Neuronal stem cell (in vitro differentiated cells): ENCODE data around the gene RPL27A.

Experiments
- DNase-seq: peaks from one replicate; pipeline ENCODE4 v3.0.0-alpha.2; 2013; ENCODE audit warnings: low spot score
- H2AFZ ChIP-seq: one replicate; pipeline ENCODE4 v1.6.1; 2013; ENCODE audit warnings: mild to moderate bottlenecking, low read length, inconsistent platforms
- H2AK5ac ChIP-seq: 2 replicates; pipeline ENCODE4 v1.6.1; 2013; ENCODE audit warnings: low read depth, mild to moderate bottlenecking, inconsistent platforms, low read length, moderate library complexity, mixed read lengths
- H2BK120ac ChIP-seq: 2 replicates; pipeline ENCODE4 v1.6.1; 2013; ENCODE audit warnings: low read depth, mild to moderate bottlenecking, inconsistent platforms, low read length, moderate library complexity, mixed read lengths
- H2BK12ac ChIP-seq: one replicate; pipeline ENCODE4 v1.6.1; 2013; ENCODE audit warnings: low read length, inconsistent platforms
- H2BK15ac ChIP-seq: 2 replicates; pipeline ENCODE4 v1.6.1; 2013; ENCODE audit warnings: mild to moderate bottlenecking, low read length, inconsistent platforms, mixed read lengths
- H2BK5ac ChIP-seq: one replicate; pipeline ENCODE4 v1.6.1; 2013; ENCODE audit warnings: inconsistent platforms, mild to moderate bottlenecking, low read length, moderate library complexity
- H3K14ac ChIP-seq: one replicate; pipeline ENCODE4 v1.6.1; 2013; ENCODE audit warnings: low read length, inconsistent platforms
- H3K18ac ChIP-seq: 2 replicates; pipeline ENCODE4 v1.6.1; 2013; ENCODE audit warnings: low read length, inconsistent platforms
- H3K23ac ChIP-seq: 2 replicates; pipeline ENCODE4 v1.6.1; 2013; ENCODE audit warnings: low read depth, mild to moderate bottlenecking, mixed read lengths, low read length, inconsistent platforms; ENCODE audit not compliant: poor library complexity
- H3K27ac ChIP-seq: replicated peaks from 3 replicates; pipeline ENCODE4 v1.5.1; 2013; ENCODE audit warnings: low read length, inconsistent platforms
- H3K27me3 ChIP-seq, 3 experiments: 2 replicates each; pipeline ENCODE4 v1.6.1; 2013; ENCODE audit warnings: low read length in 3 of 3, mild to moderate bottlenecking in 2 of 3, inconsistent platforms in 1 of 3, low read depth in 1 of 3, mixed read lengths in 1 of 3, moderate library complexity in 1 of 3; ENCODE audit not compliant: control insufficient read depth in 3 of 3, insufficient read depth in 3 of 3
- H3K36me3 ChIP-seq, 2 donors: replicated peaks in 1 of 2; 2 replicates each; pipeline ENCODE4 v1.6.1; 2013; ENCODE audit warnings: low read length in 2 of 2; ENCODE audit not compliant: control insufficient read depth in 2 of 2, insufficient read depth in 2 of 2
- H3K4ac ChIP-seq: 2 replicates; pipeline ENCODE4 v1.6.1; 2013; ENCODE audit warnings: inconsistent platforms, mild to moderate bottlenecking, low read length, moderate library complexity
- H3K4me1 ChIP-seq, 2 donors: 1 replicate in 1 of 2; 2 replicates in 1 of 2; pipeline ENCODE4 v1.6.1; 2013; ENCODE audit warnings: low read length in 2 of 2, low read depth in 1 of 2; ENCODE audit not compliant: control insufficient read depth in 2 of 2, insufficient read depth in 1 of 2
- H3K4me2 ChIP-seq: one replicate; pipeline ENCODE4 v1.6.1; 2013; ENCODE audit warnings: mild to moderate bottlenecking, low read length, inconsistent platforms; ENCODE audit not compliant: insufficient read depth, poor library complexity, severe bottlenecking
- H3K4me3 ChIP-seq, 2 donors: 2 replicates each; pipeline ENCODE4 v1.5.1; 2013; ENCODE audit warnings: low read length in 2 of 2, mild to moderate bottlenecking in 2 of 2, inconsistent platforms in 1 of 2, moderate library complexity in 1 of 2
- H3K79me1 ChIP-seq: one replicate; pipeline ENCODE4 v1.6.1; 2013; ENCODE audit warnings: low read depth, mild to moderate bottlenecking, inconsistent platforms, low read length, moderate library complexity
- H3K9ac ChIP-seq: one replicate; pipeline ENCODE4 v1.6.1; 2013; ENCODE audit warnings: mild to moderate bottlenecking, low read depth, low read length, inconsistent platforms; ENCODE audit not compliant: poor library complexity
- H3K9me3 ChIP-seq, 2 donors: replicated peaks in 1 of 2; 2 replicates each; pipeline versions ENCODE3 to v1.6.1; 2013; ENCODE audit warnings: low read length in 2 of 2, mild to moderate bottlenecking in 2 of 2, inconsistent platforms in 1 of 2, low read depth in 1 of 2, mixed read lengths in 1 of 2, moderate library complexity in 1 of 2; ENCODE audit not compliant: control insufficient read depth in 2 of 2, insufficient read depth in 1 of 2
- H4K8ac ChIP-seq: one replicate; pipeline ENCODE4 v1.6.1; 2013; ENCODE audit warnings: low read depth, mild to moderate bottlenecking, inconsistent platforms, low read length, moderate library complexity
- H4K91ac ChIP-seq: one replicate; pipeline ENCODE4 v1.6.1; 2013; ENCODE audit warnings: low read length, low read depth, mild to moderate bottlenecking, inconsistent platforms; ENCODE audit not compliant: poor library complexity
- WGBS, 2 donors: extraction: QIAGEN DNeasy Blood & Tissue Kit; methylation state at CpG; one replicate each; pipeline ENCODE4 v1.1.7; 2013; ENCODE audit warnings: missing lambda C conversion rate in 2 of 2, mixed read lengths in 1 of 2; ENCODE audit not compliant: insufficient read length in 2 of 2, insufficient replicate concordance in 1 of 2; ENCODE audit errors: extremely low coverage in 2 of 2; 5-methylcytosine and 5-hydroxymethylcytosine counted together

The RPL27A gene

GRCh38 chr11:8639655-8640054 is 42.9 kb upstream of the RPL27A start:
- H3K27ac ChIP-seq: no peak overlapping the region
- H2AFZ ChIP-seq: no peak overlapping the region
- H2AK5ac ChIP-seq: peak overlapping the region; percentile 53
- H2BK12ac ChIP-seq: no peak overlapping the region
- no peak overlapping the region for H2BK15ac ChIP-seq
- H2BK5ac ChIP-seq: no peak overlapping the region
- peaks cover 0 to 21% of the 10 kb centered on the region in 2 donors for H3K36me3 ChIP-seq
- no peaks in the 10 kb centered on the region for H3K79me1 ChIP-seq
- WGBS, 2 donors: no CpG with 5 or more reads among the region's 3 CpGs
- no peaks in the 10 kb centered on the region for H3K27me3 ChIP-seq
- H3K4me1 ChIP-seq: peaks cover 0 to 10% of the 10 kb centered on the region in 2 donors
- H3K9me3 ChIP-seq: peaks cover 3 to 9% of the 10 kb centered on the region in 2 donors
- no peak overlapping the region for H3K23ac ChIP-seq
- no peak overlapping the region for H3K4me2 ChIP-seq
- DNase-seq: no peak
- no peak overlapping the region for H2BK120ac ChIP-seq
- no peak overlapping the region for H3K14ac ChIP-seq
- no peak overlapping the region for H3K4ac ChIP-seq
- H4K8ac ChIP-seq: no peak overlapping the region
- H3K9ac ChIP-seq: no peak overlapping the region
- no peak overlapping the region for H3K18ac ChIP-seq
- no peak overlapping the region for H3K4me3 ChIP-seq
- H4K91ac ChIP-seq: no peak overlapping the region

GRCh38 chr11:8640267-8640906 is 42.2 kb upstream of the RPL27A start:
- Histone ChIP-seq H2BK120ac (no peak overlapping the region), H3K79me1 (no peaks in the 10 kb centered on the region), H3K14ac (no peak overlapping the region), H3K36me3 (peaks cover 0 to 23% of the 10 kb centered on the region in 2 donors), H3K27ac (no peak overlapping the region), H3K27me3 (no peaks in the 10 kb centered on the region), H3K4me2 (no peak overlapping the region), H4K91ac (no peak overlapping the region), H2BK5ac (no peak overlapping the region), H2BK15ac (peak overlapping the region; percentile 44), H4K8ac (no peak overlapping the region), H3K4ac (no peak overlapping the region), H3K4me1 (peaks cover 0 to 10% of the 10 kb centered on the region in 2 donors), H3K4me3 (no peak overlapping the region), H3K9me3 (peaks cover 3 to 9% of the 10 kb centered on the region in 2 donors), H2AK5ac (peak overlapping the region; percentile 58), H3K18ac (peak overlapping the region; percentile 72), H3K9ac (peak overlapping the region; percentile 45), H2AFZ (no peak overlapping the region), H3K23ac (peak overlapping the region; percentile 17), H2BK12ac (peak overlapping the region; percentile 35)
- no CpG with 5 or more reads among the region's 5 CpGs for WGBS, 2 donors
- no peak for DNase-seq

- Histone ChIP-seq H3K4me1 (peaks cover 0 to 10% of the 10 kb centered on the region in 2 donors), H3K23ac (no peak overlapping the region), H3K36me3 (peaks cover 0 to 29% of the 10 kb centered on the region in 2 donors), H2BK12ac (no peak overlapping the region), H3K18ac (no peak overlapping the region), H3K9ac (no peak overlapping the region), H2AFZ (no peak overlapping the region), H3K27ac (no peak overlapping the region), H3K4me3 (no peak overlapping the region), H2BK5ac (no peak overlapping the region), H3K27me3 (no peaks in the 10 kb centered on the region), H2BK120ac (no peak overlapping the region), H2BK15ac (no peak overlapping the region), H4K8ac (no peak overlapping the region), H3K9me3 (peaks cover 0 to 3% of the 10 kb centered on the region in 2 donors), H3K4me2 (no peak overlapping the region), H3K4ac (no peak overlapping the region), H3K79me1 (no peaks in the 10 kb centered on the region), H2AK5ac (no peak overlapping the region), H3K14ac (no peak overlapping the region), H4K91ac (no peak overlapping the region)
- DNase-seq: no peak
- WGBS, 2 donors: no CpG with 5 or more reads among the region's 2 CpGs
These were observed 41.3 kb upstream of the RPL27A start for GRCh38 chr11:8641332-8641731.

GRCh38 chr11:8642196-8642841 is 40.3 kb upstream of the RPL27A start:
- no peak overlapping the region for H3K4me3 ChIP-seq
- H2BK120ac ChIP-seq: no peak overlapping the region
- H3K9ac ChIP-seq: peak overlapping the region; percentile 18
- H3K27me3 ChIP-seq: no peaks in the 10 kb centered on the region
- H3K79me1 ChIP-seq: no peaks in the 10 kb centered on the region
- no peak for DNase-seq
- no CpG with 5 or more reads among the region's 5 CpGs for WGBS, 2 donors
- H3K4ac ChIP-seq: no peak overlapping the region
- no peak overlapping the region for H4K91ac ChIP-seq
- H3K4me1 ChIP-seq: peaks cover 0 to 10% of the 10 kb centered on the region in 2 donors
- no peaks in the 10 kb centered on the region for H3K9me3 ChIP-seq
- H3K18ac ChIP-seq: no peak overlapping the region
- H2BK15ac ChIP-seq: no peak overlapping the region
- no peak overlapping the region for H2AFZ ChIP-seq
- H3K36me3 ChIP-seq: peaks cover 0 to 31% of the 10 kb centered on the region in 2 donors
- H3K23ac ChIP-seq: no peak overlapping the region
- H4K8ac ChIP-seq: no peak overlapping the region
- H2BK5ac ChIP-seq: no peak overlapping the region
- no peak overlapping the region for H2BK12ac ChIP-seq
- H2AK5ac ChIP-seq: no peak overlapping the region
- H3K4me2 ChIP-seq: no peak overlapping the region
- no peak overlapping the region for H3K27ac ChIP-seq
- no peak overlapping the region for H3K14ac ChIP-seq
